GM18951 (cell line): ENCODE data around the gene JMJD8.

Experiments used
- POLR2A ChIP-seq: IDR thresholded peaks from 4 replicates; pipeline ENCODE4 v1.6.1; 2011; ENCODE audit warnings: mild to moderate bottlenecking; ENCODE audit not compliant: insufficient read length, insufficient read depth; ENCODE audit errors: extremely low read depth
- in situ Hi-C: fragments of 300-500 bp; cut with MboI; formaldehyde crosslinking; loops from one replicate; pipeline ENCODE4 v1.12.0; 2022; ENCODE audit warnings: low sequenced_read_pairs, mixed read lengths, inconsistent platforms; ENCODE audit not compliant: unreplicated experiment

Gene JMJD8

GRCh38 chr16:684071-684794 lies at the start of gene JMJD8:
JMJD8 (minus strand) TSS chr16:684334; CDS start chr16:684319, 15 bp downstream.
- in situ Hi-C loops = no loop called here
- peak; percentile 92 for TF ChIP-seq POLR2A

GRCh38 chr16:733382-734207 lies 49.5 kb upstream of the JMJD8 start:
- in situ Hi-C loops = no loop called here
- no peak for TF ChIP-seq POLR2A

GRCh38 chr16:732936-733335 lies 48.8 kb upstream of the JMJD8 start:
- no peak for TF ChIP-seq POLR2A

GRCh38 chr16:732332-732731 lies 48.2 kb upstream of the JMJD8 start:
- in situ Hi-C loops = no loop called here
- no peak for TF ChIP-seq POLR2A

More at GRCh38 chr16:732936-733335, 48.8 kb upstream of the JMJD8 start:
- in situ Hi-C loops = no loop called here

GRCh38 chr16:730666-731509 lies 46.8 kb upstream of the JMJD8 start:
- TF ChIP-seq POLR2A = no peak
- in situ Hi-C loops = no loop called here

GRCh38 chr16:729768-730665 lies 45.9 kb upstream of the JMJD8 start:
- TF ChIP-seq POLR2A = no peak
- in situ Hi-C loops = no loop called here

GRCh38 chr16:728890-729744 lies 45.0 kb upstream of the JMJD8 start:
- in situ Hi-C loops = no loop called here
- TF ChIP-seq POLR2A = peak; percentile 16

- in situ Hi-C loops = no loop called here
- TF ChIP-seq POLR2A = peak; percentile 48
Observed at GRCh38 chr16:728131-728889, 44.2 kb upstream of the JMJD8 start.

- peak; percentile 45 for TF ChIP-seq POLR2A
- in situ Hi-C loops = no loop called here
Observed at GRCh38 chr16:727291-727977, 43.3 kb upstream of the JMJD8 start.
